HG03342 (cell line): ENCODE data around the gene DUSP15.

Experiments
- ATAC-seq: cut with Tn5 transposase; IDR thresholded peaks from one replicate; pipeline ENCODE4 v1.9.1; 2021; ENCODE audit warnings: mild to moderate bottlenecking, moderate library complexity; ENCODE audit not compliant: unreplicated experiment

DUSP15 gene

DNA sequence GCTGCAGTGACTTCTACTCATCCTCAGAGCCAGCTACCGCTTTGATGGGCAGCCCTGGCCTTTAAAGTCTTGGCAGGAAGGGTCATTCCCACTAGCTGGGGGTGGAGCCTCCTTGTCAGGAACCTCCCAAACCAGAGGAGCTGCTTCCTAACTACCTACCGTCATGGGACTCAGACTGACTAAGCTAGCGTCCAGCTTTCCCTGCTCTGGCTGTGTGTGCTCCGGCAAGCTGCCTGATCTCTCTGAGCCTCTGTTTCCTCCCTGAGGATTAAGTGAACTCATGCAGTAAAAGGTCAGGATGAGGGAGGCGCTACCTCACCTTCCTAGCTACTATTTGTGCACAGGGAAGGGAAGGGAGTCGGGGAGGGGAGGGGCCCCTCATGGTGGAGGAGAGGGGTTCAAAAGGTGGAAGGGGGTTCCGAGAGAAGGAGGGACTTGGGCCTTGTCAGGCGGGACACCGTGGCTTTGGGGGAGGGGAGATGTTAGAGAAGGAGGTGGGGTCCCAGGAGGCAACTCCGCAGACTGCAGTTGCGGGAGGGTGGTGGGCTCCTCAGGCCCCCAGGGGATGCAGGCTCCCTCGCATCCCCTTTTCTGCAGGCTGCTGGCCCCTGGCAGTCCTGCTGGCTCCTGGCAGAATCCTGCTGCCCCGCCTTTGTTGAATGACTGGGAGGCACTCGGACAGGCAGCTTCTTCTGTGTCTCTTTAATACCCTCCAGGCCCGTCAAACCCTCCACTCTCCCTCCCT is 9.8 kb downstream of the DUSP15 start:
- ATAC-seq: no peak

DNA sequence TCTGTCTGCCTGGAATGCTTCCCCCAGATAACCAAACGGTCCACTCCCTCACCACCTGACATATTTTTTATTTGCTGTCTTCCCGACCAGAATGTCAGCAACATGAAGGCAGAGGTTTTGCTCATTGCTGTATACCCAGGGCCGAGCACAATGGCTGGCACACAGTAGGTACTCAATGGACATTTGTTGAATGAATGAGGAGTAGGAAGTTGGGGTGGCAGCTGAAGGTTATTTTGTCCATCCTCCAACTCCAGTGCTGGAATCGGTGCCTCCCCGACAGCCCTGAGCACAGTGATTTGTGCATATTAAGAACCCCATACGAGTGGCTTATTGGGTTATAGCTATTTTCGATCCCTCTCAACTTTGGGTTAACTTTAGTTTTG is 10.3 kb downstream of the DUSP15 start:
- ATAC-seq: no peak

DNA sequence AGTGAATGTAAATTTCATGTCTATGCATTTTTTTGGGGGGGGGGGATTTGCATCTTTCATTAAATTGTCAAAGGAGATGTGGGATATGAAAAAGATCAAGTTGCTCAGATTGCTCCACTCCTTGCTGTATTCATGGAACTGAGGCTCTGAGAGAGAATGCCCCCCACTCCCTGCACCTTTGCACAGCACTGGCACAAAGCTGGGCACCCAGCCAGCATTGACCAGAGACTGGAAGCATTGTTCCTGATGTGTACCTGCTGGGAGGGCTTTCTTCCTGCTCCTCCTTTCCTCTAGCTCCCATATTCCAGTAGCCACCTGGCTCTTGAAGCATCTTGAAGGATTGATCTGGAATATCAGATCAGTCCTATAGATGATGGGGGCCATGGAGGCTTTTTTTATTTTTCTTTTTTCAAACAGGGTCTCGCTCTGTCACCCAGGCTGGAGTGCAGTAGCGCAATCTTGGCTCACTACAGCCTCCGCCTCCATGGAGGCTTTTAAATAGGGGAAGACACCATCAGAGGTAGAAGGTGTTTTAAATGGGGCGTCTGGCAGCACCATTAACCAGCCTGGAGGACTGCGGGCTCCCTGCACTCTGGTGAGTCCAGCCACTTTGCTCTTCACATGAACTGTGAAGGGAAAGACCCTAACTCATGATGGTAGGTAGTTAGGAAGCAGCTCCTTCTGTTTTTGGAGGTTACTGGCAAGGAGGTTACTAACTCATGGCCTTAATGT is 10.9 kb downstream of the DUSP15 start:
- no peak for ATAC-seq

DNA sequence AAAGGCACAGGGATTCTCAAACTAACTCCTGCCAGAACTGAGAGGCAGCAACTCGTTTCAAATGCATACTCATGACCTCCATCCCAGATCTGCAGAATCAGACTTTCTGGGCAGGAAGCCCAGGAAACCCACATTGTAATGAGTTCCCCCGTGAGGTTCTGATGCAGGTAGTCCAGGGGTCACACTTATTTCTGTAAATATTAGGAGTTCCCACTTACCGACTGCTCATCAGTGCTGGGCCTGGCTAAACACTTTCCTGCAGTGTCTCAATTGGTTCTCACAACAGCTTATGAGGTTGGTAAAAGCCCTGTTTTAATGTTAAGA is 11.6 kb downstream of the DUSP15 start:
- no peak for ATAC-seq

DNA sequence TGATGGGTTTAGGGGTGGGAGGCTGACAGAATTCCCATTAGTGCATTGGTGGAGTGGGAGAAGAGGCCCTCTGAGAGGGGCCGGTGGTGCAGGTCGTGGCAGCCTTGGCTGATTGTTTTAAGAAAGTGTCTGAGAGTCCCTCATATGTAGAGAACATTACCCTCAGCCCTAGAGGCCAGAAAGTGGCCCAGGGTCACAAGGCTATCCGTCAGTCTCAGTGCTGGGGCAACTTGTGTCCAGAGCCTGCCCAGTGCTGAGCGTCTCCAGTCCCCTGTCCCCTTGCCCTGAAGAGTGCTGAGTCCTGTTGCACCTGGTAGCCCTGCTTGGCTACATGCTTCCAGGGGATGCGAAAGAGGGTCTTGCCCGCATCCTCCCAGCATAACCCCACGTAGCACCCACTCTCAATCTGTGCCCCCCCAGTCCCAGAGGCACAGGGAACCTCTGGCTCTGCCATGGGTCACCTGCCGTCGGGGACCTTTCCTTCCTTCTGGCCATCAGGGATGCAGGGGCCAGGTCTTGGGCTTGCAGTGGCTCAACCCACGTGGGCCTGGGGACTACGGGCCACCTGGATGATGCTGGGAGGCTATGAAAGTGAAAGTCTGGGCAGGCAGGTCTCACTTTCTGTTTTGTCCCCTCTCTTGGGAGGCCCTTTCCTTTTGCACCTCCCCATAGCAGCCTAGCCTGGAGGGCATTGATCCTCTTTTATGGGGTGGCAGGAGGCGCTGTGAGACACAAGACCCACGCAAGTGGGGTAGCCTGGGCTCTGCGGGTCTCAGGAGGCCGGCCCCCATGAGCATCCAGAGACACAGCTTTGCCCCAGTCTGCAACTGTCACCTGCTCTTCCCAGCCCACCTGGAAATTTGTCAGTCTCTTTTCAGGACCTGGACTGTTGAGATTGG is 12.2 kb downstream of the DUSP15 start:
- ATAC-seq: peak; percentile 80

DNA sequence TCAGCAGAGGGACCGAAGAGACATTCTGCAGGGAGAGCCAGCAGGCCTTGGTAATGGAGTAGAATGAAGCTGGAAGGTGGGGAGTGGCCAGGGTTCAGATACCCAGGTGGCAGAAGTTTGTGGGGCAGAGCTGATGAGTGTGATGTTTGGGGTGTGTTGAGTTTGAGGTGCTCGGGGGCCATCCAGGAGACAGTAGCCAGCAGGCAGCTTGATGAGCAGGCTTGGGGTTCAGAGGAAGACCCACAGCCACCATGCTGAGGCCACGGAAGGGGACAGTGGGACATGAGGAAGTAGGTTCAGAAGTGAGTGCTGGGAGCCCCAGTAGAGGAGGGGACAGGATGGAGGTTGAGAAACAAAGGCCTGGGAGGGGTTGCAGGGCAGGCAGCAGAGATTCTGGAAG is 13.8 kb downstream of the DUSP15 start:
- ATAC-seq: no peak

DNA sequence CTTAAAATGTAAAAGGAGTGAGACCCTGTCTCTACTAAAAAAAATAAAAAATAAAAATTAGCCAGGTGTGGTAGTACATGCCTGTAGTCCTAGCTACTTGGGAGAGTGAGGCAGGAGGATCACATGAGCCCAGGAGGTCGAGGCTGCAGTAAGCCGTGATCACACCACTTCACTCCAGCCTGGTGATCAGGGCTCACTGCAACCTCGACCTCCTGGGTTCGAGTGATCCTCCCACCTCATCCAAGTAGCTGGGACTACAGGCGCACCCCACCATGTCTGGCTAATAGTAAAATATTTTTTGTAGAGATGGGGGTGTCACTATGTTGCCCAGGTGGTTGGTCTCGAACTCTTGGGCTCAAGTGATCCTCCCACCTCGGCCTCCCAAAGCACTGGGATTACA is 16.8 kb downstream of the DUSP15 start:
- no peak for ATAC-seq

DNA sequence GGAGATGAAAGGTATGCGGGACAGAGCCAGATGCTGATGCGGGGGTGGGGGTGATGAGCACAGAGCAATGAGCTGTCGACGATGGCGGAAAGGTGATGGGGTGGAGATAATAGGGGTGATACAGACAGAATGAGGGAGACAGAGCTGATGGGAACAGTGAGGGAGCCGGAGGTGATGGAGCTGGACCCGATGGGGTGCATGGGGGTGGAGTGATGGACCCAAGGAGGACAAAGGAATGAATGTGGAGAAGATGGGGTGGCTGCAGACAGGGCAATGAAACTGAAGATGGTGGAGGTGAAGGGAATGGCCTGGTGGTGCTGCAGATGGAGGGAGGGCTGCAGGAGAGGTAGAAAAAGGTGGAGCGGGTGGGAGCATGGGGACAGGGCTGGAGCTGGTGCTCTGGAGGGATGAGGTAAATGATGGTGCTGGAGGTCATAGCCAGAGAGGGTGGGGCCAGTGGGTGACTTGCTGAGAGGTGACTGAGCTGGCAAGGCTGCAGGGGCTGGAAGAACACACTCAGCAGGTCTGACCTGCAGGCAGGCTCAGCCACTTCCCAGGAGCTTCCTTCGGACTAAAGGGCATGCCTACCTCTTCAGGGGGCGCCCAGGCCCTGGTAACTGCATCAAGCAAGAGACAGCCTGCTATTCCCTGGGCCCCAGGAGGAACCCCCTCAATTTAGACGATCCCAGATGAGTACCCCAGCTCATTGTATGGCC is 18.9 kb downstream of the DUSP15 start:
- no peak for ATAC-seq

DNA sequence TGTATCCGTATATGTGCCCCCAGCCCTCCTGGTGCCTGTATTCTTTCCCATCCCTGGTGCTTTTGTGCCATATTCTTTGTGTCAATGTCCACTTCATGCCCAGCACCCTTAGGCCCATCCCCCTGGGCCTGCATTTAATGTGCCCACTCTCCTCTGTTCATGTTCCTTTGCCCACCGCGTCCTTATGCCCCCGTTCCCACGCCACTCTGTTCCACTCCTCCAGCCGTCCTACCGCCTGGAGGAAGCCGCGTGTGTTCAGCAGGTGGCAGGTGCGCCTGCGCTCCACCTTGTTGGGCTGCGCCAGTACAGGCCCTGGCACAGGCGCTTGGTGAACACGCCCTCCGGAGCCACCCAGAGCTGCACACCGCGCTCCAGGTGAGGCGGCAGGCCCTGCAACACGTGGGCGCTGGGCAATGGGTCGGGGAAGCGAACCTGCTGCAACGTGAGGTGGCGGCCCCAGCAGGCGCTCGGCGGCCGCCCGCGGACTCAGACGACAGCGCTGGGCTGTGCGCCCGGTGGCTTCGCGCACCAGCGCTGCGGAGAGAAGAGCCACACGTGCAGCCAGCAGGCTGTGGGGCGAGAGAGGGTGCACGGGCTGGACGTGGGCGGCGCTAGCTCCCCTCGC is 20.9 kb downstream of the DUSP15 start:
- no peak for ATAC-seq

DNA sequence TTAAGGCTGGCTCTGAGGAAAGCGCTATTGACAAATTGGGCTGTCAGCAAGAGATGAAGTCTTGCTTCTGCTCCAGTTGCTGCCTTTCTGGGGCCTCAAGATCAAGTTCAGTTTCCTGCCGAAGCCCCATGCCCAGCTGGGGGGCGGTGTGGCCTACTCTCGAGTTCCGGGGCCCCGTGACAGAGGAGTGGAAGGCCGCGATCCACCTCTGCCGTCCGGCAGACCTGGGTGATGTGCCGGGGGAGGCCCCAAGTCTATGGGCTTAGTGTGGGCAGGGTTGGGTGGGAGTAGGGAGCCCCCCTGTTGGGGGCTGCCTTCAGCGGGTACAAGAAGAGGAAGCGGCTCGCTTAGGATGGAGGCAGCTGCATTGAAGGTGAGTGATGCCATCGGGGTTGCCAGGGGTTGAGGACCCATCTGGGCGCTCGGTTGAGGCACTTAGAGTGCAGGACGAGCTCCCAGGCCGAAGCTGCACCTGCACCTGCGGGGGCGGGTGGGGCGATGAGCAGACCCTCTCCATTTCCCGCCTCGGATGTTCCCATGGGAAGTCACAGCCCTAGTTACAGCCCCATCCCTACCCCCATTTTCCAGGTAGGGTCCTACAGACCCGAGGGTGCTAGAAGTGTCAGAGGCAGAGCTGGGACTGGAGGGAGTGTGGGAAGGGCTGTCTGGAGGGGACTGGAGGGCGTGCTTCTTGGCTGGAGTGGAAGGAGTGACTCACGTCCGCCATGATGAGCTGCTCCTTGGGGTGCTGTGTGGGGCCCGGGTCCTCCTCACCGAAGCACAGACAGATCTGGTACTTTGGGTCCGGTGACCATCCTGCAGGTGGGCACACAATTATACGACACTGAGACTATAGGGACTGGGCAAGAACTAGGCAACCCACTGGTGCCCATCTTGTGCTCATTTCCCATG is 22.0 kb downstream of the DUSP15 start:
- no peak for ATAC-seq

DNA sequence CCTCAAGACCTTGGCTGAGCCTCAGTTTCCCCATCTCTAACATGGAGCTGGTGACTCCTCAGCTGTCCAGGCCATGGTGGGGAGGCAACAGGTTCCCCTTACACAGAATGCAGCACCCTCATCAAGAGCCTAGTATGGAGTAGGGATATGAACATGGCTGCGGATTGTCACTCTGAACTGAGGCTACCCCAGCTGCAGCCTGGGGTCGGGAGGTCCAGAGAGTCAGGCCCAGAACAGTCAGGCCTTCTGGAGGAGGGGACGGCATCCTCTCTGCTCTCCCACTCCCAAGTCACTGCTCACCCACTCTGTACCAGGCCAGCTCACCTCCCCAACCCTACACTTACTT is 23.6 kb downstream of the DUSP15 start:
- no peak for ATAC-seq

DNA sequence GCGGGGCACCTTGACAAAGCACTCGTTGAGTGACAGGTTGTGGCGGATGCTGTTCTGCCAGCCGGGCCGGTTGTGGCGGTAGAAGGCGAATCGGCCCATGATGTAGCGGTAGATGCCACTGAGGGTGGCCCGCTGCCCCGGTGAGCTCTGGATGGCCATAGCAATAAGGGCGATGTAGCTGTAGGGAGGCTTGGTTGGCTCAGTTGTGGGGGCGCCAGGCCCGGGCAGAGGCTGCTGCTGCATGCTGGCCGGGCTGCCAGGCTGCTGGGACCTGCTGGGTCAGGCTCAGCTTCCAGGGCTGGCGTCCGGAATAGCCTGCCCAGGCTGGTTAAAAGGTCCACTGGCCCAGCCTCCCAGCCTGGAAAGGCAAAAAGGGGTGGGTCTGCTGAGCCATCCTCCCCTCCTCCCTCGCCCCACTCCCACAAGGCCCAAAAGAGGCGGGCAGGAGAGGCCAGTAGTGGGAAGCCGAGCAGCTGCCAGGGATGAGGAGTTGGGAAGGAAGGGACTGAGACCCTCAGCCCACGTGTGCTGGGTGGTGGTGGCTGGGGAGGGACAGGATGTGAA is 24.9 kb downstream of the DUSP15 start, which contains the start of gene FOXS1:
Gene FOXS1, minus strand, starts transcription at position 305 of the 564 bp plus-strand sequence. Its CDS starts 62 bp downstream, at position 243.
- ATAC-seq: no peak

DNA sequence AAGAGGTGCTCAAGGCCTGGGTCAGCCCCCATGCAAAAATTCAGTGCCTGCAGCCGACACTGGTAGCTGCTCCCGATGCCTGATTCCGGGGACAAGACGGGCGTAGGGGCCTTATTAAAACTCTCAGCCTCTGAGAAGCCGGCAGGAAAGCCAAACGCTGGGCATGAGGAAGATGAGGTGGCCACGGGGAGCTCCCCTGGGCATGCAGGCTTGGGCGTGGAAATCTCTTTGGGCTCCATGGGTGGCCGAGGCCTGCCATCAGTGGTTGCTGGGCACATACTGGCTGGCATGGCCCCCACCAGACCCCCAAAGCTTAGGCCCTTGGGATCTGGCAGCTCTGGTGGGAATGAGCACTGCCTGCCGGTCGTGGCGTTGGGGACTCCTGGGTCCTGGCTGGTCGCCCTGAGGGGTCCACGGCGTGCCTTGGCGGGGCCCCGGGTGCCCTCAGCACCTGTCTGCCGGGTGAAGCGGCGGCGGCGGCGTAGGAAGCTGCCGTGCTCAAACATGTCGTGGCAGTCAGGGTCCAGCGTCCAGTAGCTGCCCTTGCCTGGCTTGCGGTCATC is 25.5 kb downstream of the DUSP15 start:
- ATAC-seq: no peak

DNA sequence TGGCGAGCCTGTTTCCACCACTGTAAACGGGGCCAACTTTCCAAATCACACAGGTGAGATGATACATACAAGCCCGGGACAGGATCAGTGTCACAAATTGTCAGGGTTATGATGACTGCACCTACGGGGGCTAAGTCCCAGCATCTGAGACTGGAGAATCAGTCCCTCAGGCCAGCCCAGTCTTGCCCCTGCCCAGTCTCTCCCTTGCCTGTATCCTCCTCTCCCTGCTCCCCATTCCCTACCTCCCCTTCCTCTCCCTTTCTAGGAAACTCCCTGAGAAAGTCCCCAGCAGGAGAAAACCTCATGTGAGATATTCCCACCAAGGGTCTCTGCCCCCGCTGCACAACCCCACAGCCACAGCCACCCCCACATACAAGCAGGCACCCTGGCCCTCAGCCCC is 26.4 kb downstream of the DUSP15 start:
- ATAC-seq: no peak

DNA sequence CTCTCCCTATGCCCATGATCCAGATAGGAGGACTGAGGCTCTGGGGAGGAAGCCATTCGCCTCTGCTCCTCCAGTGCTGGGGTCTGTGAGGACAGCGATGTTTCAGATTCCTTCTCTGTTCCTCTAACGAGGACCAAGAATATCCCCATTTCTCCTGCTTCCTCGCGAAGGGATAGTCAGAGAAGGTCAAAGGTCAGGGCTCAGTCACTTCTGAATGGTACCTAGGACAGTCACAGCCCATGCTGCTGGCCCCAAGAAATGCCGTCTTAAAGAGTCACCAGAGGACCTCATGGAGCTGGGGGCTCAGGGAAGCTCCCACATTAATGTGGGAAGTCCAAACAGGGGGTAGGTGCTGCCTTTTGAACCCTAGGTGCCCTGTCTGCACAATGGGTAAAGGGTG is 27.0 kb downstream of the DUSP15 start:
- no peak for ATAC-seq

DNA sequence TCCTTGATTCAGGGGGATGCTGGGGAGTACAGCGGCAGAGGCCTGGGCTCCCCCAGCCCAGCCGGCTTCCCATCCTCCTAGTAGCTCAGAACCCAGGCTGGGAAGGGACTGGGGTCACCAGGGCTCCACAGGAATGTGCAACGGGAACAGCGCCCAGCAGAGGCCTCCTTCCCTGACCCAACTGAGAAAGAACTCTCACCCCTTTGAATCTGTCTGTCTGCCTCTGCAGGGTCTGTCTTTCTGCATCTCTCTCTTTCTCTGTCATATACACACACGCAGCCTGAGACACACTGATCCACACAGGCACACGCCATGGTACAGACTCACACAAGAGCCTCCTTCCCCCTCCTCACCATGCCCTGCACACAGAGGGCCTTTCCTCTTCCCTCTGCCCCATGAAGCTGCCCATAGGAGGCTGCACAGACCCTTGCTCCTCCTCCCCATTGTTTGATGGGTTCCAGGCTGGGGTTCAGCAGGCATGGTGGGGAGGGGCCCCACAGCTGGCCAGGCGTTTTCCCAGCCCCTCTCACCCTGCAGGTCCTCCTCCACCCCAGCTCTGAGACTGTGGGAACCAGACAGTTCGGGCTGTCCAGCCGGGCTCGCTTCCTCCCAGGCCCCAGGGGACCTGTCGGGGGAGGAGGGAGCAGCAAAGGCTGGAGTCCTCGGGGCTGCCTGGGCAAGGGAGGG is 27.7 kb downstream of the DUSP15 start:
- ATAC-seq: no peak

DNA sequence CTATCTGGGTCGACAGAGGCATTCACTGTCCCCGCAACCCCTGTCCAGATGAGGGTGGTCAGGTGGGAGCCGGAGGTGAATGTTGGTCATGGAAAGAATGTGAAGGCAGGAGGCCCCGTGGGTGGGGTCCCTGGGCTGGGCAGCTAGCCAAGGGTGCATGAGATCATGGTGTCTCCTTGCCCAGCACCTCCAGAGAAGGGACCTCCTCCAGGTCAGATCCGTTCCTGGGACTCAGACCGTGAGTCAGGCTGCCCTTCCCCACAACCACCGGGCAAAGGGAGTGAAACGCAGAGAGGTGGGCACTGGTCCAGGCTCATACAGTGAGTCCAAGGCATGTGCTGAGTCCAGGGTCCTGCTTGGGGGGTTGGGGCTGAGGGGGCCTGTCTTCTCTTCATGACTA is 28.4 kb downstream of the DUSP15 start:
- no peak for ATAC-seq
